Measurements from ENCODE around the gene PIM2.

The PIM2 gene

GRCh38 chrX:48934581-48935300 is 15.9 kb upstream of the PIM2 start:
- DNase-seq: no peak

GRCh38 chrX:48933757-48934156 is 14.9 kb upstream of the PIM2 start:
- DNase-seq: no peak

GRCh38 chrX:48927736-48928382 is 9.0 kb upstream of the PIM2 start:
- DNase-seq: no peak

GRCh38 chrX:48927123-48927522 is 8.3 kb upstream of the PIM2 start:
- no peak for DNase-seq

DNA sequence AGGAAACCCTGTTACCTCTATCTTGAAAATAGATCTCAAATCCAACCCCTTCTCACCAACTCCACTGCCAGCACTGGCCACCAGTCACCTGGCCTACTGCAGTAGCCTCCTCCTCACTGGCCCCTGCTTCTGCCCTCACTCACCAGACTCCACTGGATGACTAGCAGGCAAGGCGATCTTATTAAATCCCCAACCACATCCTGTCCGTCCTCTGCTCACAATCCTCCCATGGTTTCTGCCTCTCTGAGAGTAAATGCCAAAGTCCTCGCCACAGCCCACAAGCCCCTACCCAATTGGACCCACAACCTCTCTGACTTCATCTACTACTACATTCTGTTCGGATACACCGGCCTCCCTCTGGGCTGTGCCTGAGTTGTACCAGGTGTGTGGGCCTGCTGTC is 5.4 kb upstream of the PIM2 start:
- DNase-seq: no peak

DNA sequence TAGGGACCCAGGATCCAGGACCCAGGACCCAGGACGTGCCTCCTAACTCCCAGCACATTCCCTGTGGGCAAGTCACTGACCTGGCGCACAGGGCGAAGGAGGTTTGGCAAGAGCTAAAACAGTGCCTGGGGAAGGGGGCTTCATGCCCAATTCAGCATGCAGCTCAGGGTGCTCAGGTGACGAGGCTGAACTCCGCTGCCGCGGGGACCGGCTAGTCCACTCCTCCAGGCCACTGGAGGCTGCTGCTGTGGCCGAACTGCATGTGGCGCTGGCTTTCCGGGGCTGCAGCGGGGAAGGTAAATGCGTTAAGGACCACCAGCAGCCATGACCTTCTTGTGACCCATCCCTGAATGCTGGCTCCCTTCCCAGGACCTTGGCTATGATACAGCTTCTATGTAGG is 4.9 kb upstream of the PIM2 start:
- no peak for DNase-seq

DNA sequence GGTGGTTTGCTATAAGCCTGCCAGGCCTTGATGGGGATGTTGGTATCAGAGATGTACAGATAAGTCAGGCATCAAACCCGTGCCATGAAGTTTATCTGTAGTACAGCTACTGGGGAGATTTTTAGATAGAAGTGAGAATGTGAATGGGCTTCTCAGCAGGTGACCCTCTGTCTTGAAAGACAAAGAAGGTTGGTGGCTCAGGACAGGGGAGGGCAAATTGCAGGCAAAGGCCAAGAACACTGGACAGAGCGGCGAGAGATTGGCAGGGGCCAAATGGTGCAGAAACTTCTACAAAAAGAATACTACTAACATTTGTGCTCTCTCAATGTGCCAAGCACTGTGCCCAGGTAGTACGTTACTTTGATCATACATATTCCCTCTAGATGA is 1.9 kb upstream of the PIM2 start:
- DNase-seq: no peak

- DNase-seq: peak; percentile 77
These were observed 1.3 kb upstream of the PIM2 start for GRCh38 chrX:48919947-48920717.

DNA sequence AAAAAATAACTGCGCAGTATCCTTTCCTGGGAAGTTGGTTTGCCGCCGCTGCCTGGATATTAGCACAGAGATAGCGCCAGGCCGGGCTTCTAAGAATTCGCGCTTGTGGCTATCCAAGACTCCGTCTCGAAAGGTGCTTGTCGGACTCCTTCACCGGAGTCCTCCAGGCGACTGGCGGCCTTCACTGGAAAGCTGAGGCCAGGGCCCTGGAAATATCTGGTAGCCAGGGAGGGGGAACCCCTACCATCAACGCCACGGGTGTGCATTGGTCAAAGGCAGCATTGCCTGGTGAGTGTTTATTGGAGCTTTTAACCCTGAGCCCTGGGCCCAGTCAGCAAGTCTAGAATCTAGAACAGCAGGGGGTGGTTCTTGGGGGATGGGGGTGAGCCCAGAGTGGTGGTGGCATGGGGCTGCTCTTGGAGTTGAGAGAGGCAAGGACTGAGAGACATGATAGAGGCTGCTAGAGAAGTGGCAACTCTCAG is 577 bp upstream of the PIM2 start:
- no peak for DNase-seq

- peak; percentile 45 for DNase-seq
These were observed 552 bp downstream of the PIM2 start for GRCh38 chrX:48918301-48918642.

DNA sequence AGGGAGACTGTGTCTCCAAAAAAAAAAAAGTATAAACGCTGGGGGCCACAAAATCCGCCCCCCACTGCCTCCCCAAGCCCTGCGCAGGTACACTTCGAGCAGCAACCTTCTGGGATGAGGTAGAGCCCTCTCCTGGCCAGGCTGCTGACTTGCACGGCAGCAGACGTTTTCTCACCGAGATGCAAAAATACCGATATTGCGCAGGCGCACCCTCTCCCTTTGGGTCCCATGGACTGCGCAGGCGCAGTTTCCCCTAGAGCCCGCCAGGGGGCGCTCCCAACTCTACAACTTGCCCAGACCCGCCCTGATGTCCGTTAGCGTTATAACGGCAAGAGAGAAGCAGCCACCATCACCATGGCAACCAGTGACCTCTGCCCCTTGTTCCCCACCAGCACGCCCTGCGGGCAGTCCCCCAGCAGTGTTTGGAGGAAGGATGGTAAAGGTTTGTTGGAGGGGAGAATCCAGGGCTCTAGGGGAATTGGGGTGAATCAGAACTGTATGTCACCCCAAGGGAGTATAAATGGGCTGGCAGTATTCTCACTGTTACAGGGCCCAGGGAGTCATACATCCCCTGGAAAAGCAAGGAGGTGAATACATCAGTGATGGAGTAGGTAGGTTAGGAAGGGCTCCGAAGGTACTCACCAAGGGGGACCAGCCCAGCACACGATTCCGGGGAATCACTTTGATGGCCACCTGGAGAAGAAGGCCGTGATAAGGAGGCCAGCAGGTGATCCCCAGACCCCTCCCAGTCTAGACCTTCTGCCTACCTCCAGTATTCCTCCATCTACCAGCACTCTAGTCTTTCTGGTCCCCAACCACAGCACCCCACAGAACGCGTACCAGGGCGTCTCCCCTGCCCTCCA is 1.5 kb downstream of the PIM2 start:
- DNase-seq: peak; percentile 96

DNA sequence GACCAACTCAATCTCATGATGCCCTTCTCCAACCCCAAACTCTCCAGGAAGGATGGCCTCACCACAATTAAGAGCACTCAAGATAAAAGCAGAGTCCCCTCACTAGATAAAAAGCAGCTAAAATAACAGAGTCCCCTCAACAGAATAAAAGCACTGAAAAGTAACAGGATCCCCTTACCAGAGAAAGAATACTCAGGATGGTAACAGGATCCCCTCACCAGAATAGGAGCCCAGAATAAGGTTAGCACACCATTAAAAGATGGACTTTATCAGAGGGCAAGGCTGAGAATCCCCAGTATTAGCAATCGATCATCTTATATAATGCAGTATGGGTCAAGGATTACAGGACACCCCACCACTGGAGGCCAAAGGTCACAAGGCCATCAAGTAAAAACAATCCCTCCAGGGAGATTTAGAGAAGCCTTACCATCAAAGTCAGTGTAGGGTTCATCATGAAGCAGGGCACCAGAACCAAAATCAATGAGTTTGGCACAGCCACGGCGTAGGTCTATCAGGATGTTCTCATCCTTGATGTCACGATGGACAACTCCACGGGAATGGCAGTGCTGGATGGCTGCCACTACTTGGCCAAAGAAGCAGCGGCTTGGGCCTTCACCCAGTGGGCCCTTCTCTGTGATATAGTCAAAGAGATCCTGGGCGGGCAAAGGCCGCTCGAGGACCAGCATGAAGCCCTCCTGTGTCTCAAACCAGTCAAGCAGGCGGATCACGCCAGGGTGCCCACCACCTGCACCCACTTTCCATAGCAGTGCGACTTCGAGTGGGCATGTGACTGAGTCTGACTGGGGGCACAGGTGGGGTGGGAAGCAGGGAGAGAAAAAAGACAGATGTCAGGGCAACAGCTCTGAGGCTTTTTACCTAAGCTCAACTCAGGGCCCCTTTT is 4.0 kb downstream of the PIM2 start:
- no peak for DNase-seq

DNA sequence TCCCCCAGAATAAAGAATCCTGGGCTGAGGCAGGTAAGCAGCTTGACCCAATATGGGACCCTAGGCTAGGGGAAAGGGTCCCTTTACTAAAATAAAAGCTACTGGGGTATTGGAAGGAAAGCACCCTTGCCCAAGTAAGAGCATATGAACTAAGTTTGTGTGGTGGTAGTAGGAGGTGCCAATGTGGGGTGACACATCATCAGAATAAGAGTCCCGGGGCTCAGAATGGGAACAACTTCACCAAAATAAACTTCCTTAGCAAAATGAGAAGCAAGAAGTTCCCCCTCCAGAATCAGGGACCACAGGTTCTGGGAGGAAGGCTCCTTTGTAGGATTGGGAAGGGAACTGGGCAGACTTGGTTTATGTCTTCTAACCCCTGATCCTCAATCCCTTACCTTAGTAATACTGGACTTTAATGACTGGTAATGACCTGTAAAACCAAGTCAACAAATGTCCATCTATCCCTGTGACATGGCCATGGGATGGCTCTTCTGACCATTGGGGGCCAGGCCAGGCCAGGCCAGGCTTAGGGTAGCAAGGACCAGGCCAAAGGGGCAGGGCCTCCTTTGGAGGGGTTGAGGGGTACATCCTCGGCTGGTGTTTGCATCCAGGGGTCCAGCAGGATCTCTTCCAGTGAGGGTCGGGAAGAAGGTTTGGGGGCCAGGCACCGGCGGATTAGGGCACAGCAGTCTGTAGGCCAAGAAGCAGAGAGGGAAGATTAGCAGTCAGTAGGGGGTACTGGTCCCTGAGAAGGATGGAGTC is 5.0 kb downstream of the PIM2 start:
- DNase-seq: peak; percentile 10

GRCh38 chrX:48911412-48912182 is 7.2 kb downstream of the PIM2 start, which contains the start of gene SLC35A2:
Gene SLC35A2 (minus strand): TSS chrX:48911646. CDS start chrX:48911636, 10 bp downstream.
- DNase-seq: peak; percentile 96

GRCh38 chrX:48910926-48911411 is 7.9 kb downstream of the PIM2 start:
- peak; percentile 81 for DNase-seq

DNA sequence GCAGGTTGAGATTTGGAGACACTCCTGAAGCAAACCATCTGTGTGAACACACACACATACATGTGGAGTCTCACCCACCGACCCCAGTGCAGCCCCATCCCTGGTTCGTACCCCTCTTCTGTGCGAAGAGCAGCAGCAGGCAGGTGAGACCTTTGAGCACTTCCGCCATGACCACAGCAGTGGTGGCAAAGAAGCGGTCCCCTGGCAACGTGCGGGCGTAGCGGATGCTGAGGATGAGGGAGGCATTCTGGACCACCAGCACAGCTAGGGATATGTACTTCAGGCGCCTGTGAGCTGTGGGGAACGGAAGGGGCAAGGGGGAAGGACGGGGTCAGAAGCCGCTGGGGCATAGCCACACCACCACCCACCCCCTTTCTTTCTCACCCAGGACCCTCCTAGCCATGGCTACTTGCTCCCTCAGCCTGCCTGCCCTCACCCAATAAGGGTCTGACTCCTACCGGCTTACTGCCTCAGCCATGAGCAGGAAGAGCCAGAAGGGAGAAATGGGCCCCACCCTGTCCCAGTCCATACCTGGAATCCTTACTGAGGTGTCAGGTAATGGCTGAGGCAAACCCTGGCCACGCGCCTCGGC is 9.0 kb downstream of the PIM2 start:
- DNase-seq: no peak

DNA sequence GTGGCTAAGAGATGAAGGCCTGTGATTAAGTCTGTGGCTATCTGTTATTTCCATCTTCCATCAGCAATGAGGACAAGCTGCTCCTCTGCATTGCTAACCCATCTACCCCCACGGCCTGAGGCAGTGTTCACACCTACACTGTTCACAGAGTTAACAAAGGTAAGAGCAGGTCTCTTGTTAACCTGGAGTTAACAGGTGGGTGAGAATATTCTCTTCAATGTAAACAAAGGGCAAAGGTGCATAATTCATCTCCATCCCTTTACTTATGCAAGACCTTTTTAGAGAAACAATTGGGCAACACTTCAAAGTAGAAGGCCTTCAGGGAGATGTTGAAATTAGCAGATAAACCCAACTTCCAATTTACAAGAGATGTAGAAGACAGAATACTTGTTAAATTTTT is 10.2 kb downstream of the PIM2 start:
- DNase-seq: no peak

GRCh38 chrX:48905090-48905790 is 13.6 kb downstream of the PIM2 start:
- no peak for DNase-seq

- no peak for DNase-seq
These were observed 14.2 kb downstream of the PIM2 start for GRCh38 chrX:48904626-48905025.
